ENCODE measurements around the gene FOCAD.

FOCAD gene

GRCh38 chr9:20985851-20986600, 302.0 kb downstream of the FOCAD start:
- no peak for DNase-seq
- in situ Hi-C loops (cut with MboI; ENCODE audit: low pct_unique_long_range_greater_than_20kb, low sequenced_read_pairs), result no loop called here

- in situ Hi-C loops (cut with MboI; ENCODE audit: low pct_unique_long_range_greater_than_20kb, low sequenced_read_pairs), result no loop called here
- peak; percentile 32 for DNase-seq
Observed at GRCh38 chr9:20987521-20987920, 303.5 kb downstream of the FOCAD start.

GRCh38 chr9:20988061-20988460, 304.0 kb downstream of the FOCAD start:
- in situ Hi-C loops (cut with MboI; ENCODE audit: low pct_unique_long_range_greater_than_20kb, low sequenced_read_pairs), result no loop called here
- DNase-seq, result no peak

GRCh38 chr9:20988671-20989315, 304.7 kb downstream of the FOCAD start:
- in situ Hi-C loops (cut with MboI; ENCODE audit: low pct_unique_long_range_greater_than_20kb, low sequenced_read_pairs), result no loop called here
- no peak for DNase-seq

GRCh38 chr9:20989923-20990341, 305.9 kb downstream of the FOCAD start:
- in situ Hi-C loops (cut with MboI; ENCODE audit: low pct_unique_long_range_greater_than_20kb, low sequenced_read_pairs), result no loop called here
- DNase-seq, result peak; percentile 38

GRCh38 chr9:20990867-20991266, 306.8 kb downstream of the FOCAD start:
- peak; percentile 86 for DNase-seq
- in situ Hi-C loops (cut with MboI; ENCODE audit: low pct_unique_long_range_greater_than_20kb, low sequenced_read_pairs), result no loop called here

GRCh38 chr9:20994486-20994885, 310.4 kb downstream of the FOCAD start:
- no peak for DNase-seq
- in situ Hi-C loops (cut with MboI; ENCODE audit: low pct_unique_long_range_greater_than_20kb, low sequenced_read_pairs), result no loop called here

- in situ Hi-C loops (cut with MboI; ENCODE audit: low pct_unique_long_range_greater_than_20kb, low sequenced_read_pairs), result no loop called here
- DNase-seq, result no peak
Observed at GRCh38 chr9:20995616-20996015, 311.6 kb downstream of the FOCAD start.

GRCh38 chr9:20996809-20997208, 312.8 kb downstream of the FOCAD start:
- no peak for DNase-seq
- in situ Hi-C loops (cut with MboI; ENCODE audit: low pct_unique_long_range_greater_than_20kb, low sequenced_read_pairs), result no loop called here

GRCh38 chr9:20997503-20998076, 313.5 kb downstream of the FOCAD start:
- DNase-seq, result peak; percentile 48
- in situ Hi-C loops (cut with MboI; ENCODE audit: low pct_unique_long_range_greater_than_20kb, low sequenced_read_pairs), result no loop called here

GRCh38 chr9:21001581-21001980, 317.5 kb downstream of the FOCAD start:
- in situ Hi-C loops (cut with MboI; ENCODE audit: low pct_unique_long_range_greater_than_20kb, low sequenced_read_pairs), result no loop called here
- no peak for DNase-seq

GRCh38 chr9:21002040-21002439, 318.0 kb downstream of the FOCAD start:
- in situ Hi-C loops (cut with MboI; ENCODE audit: low pct_unique_long_range_greater_than_20kb, low sequenced_read_pairs), result no loop called here
- DNase-seq, result no peak

- no peak for DNase-seq
- in situ Hi-C loops (cut with MboI; ENCODE audit: low pct_unique_long_range_greater_than_20kb, low sequenced_read_pairs), result no loop called here
Observed at GRCh38 chr9:21015129-21015815, 331.2 kb downstream of the FOCAD start.

- in situ Hi-C loops (cut with MboI; ENCODE audit: low pct_unique_long_range_greater_than_20kb, low sequenced_read_pairs), result no loop called here
- no peak for DNase-seq
Observed at GRCh38 chr9:21015995-21016394, 331.9 kb downstream of the FOCAD start.

- no peak for DNase-seq
- in situ Hi-C loops (cut with MboI; ENCODE audit: low pct_unique_long_range_greater_than_20kb, low sequenced_read_pairs), result no loop called here
Observed at GRCh38 chr9:21016701-21017491, 332.8 kb downstream of the FOCAD start.

- DNase-seq, result no peak
- in situ Hi-C loops (cut with MboI; ENCODE audit: low pct_unique_long_range_greater_than_20kb, low sequenced_read_pairs), result no loop called here
Observed at GRCh38 chr9:21018177-21018576, 334.1 kb downstream of the FOCAD start.

- in situ Hi-C loops (cut with MboI; ENCODE audit: low pct_unique_long_range_greater_than_20kb, low sequenced_read_pairs), result no loop called here
Observed at GRCh38 chr9:21023861-21024260, 339.8 kb downstream of the FOCAD start.

GRCh38 chr9:21027295-21027694, 343.2 kb downstream of the FOCAD start:
- in situ Hi-C loops (cut with MboI; ENCODE audit: low pct_unique_long_range_greater_than_20kb, low sequenced_read_pairs), result loop anchor here (25.0 kb wide), 1 partner anchor 90 kb away; no protein-coding TSS in a partner anchor
- no peak for DNase-seq

More at GRCh38 chr9:21023861-21024260, 339.8 kb downstream of the FOCAD start:
- peak; percentile 60 for DNase-seq

- DNase-seq, result peak; percentile 15
- in situ Hi-C loops (cut with MboI; ENCODE audit: low pct_unique_long_range_greater_than_20kb, low sequenced_read_pairs), result loop anchor here (25.0 kb wide), 1 partner anchor 91 kb away; no protein-coding TSS in a partner anchor
Observed at GRCh38 chr9:21028466-21028865, 344.4 kb downstream of the FOCAD start.
